GM10248 (cell line): ENCODE measurements around the gene ANKHD1.

Experiments used
- CTCF ChIA-PET: fragments of 300-600 bp; sonication (Branson Sonifier 250); formaldehyde crosslinking; extraction: SDS; loops from one replicate; lab custom pipeline; 2021; ENCODE audit warnings: antibody characterized with exemption; lab: Yijun Ruan, JAX
- POLR2A ChIA-PET: fragments of 350-650 bp; sonication (Branson Sonifier 250); formaldehyde crosslinking; extraction: SDS; loops from one replicate; lab custom pipeline; 2020; ENCODE audit warnings: antibody characterized with exemption; lab: Yijun Ruan, JAX
- DNase-seq: peaks from one replicate; pipeline ENCODE4 v3.0.0; 2012; ENCODE audit errors: extremely low spot score
- TF ChIP-seq, protein P1 (sequence below): IDR thresholded peaks from 2 replicates; pipeline ENCODE4 v1.5.1; 2012; ENCODE audit warnings: mild to moderate bottlenecking, low read depth; ENCODE audit errors: extremely low read depth, missing control alignments, control extremely low read depth

ANKHD1 gene

DNA sequence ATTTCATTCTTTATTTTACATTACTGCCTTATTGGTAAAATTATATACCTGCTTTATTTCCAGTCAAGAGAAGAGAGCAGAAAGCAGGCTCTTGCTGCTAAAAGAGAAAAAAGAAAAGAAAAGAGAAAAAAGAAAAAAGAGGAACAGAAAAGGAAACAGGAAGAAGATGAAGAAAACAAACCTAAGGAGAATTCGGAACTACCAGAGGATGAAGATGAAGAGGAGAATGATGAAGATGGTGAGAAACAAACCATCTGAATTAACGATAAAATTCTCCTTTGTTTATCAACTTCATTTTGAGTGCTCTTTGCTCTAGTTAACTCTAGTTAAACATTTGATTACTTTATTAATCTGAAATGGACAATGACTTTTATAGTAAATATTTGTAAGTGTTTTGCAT is 122.4 kb downstream of the ANKHD1 start:
- no peak for DNase-seq
- POLR2A ChIA-PET, result no interaction called here
- TF ChIP-seq, protein P1, sequence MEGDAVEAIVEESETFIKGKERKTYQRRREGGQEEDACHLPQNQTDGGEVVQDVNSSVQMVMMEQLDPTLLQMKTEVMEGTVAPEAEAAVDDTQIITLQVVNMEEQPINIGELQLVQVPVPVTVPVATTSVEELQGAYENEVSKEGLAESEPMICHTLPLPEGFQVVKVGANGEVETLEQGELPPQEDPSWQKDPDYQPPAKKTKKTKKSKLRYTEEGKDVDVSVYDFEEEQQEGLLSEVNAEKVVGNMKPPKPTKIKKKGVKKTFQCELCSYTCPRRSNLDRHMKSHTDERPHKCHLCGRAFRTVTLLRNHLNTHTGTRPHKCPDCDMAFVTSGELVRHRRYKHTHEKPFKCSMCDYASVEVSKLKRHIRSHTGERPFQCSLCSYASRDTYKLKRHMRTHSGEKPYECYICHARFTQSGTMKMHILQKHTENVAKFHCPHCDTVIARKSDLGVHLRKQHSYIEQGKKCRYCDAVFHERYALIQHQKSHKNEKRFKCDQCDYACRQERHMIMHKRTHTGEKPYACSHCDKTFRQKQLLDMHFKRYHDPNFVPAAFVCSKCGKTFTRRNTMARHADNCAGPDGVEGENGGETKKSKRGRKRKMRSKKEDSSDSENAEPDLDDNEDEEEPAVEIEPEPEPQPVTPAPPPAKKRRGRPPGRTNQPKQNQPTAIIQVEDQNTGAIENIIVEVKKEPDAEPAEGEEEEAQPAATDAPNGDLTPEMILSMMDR, result no peak
- CTCF ChIA-PET, result no interaction called here

GRCh38 chr5:140540227-140540626 is 138.6 kb downstream of the ANKHD1 start:
- POLR2A ChIA-PET, result no interaction called here
- TF ChIP-seq, protein P1, result no peak

DNA sequence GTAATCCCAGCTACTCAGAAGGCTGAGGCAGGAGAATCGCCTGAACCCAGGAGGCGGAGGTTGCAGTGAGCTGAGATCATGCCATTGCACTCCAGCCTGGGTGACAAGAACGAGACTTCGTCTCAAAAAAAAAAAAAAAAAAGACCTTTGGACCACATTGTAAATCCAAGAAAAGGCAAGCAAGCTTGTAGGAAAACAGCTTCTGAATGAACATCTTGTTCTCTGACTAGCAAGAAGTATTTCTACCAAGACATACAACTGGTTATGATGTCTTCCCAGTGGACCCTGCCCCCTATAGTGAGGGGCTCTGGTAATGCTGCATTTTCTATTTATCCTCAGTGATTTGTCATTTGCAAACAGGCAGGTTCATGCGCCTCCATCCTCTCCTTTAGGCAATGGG is 141.3 kb downstream of the ANKHD1 start:
- DNase-seq, result no peak
- ChIA-PET CTCF (no interaction called here), POLR2A (interaction anchor here (0.6 kb wide), 1 partner anchor 17 kb away, joined by 4 read pairs; no protein-coding TSS in a partner anchor)
- TF ChIP-seq, protein P1, result no peak

More at GRCh38 chr5:140540227-140540626, 138.6 kb downstream of the ANKHD1 start:
- DNase-seq, result no peak
- CTCF ChIA-PET, result interaction anchor here (1.0 to 1.6 kb wide), 6 partner anchors 8 to 63 kb away, joined by 3 to 6 read pairs (median 3); no protein-coding TSS in a partner anchor

- TF ChIP-seq, protein P1, result no peak
- ChIA-PET POLR2A (no interaction called here), CTCF (no interaction called here)
These were observed 143.4 kb downstream of the ANKHD1 start for GRCh38 chr5:140544986-140545385.

GRCh38 chr5:140545606-140546005 is 144.0 kb downstream of the ANKHD1 start:
- POLR2A ChIA-PET, result interaction anchor here (0.9 kb wide), 1 partner anchor 146 kb away, joined by 5 read pairs; the partner anchor contains the start of genes HARS1 and HARS2
- TF ChIP-seq, protein P1, result no peak
- CTCF ChIA-PET, result interaction anchor here (1.2 kb wide), 1 partner anchor 89 kb away, joined by 3 read pairs; no protein-coding TSS in a partner anchor

More at GRCh38 chr5:140544986-140545385, 143.4 kb downstream of the ANKHD1 start:
- no peak for DNase-seq

DNA sequence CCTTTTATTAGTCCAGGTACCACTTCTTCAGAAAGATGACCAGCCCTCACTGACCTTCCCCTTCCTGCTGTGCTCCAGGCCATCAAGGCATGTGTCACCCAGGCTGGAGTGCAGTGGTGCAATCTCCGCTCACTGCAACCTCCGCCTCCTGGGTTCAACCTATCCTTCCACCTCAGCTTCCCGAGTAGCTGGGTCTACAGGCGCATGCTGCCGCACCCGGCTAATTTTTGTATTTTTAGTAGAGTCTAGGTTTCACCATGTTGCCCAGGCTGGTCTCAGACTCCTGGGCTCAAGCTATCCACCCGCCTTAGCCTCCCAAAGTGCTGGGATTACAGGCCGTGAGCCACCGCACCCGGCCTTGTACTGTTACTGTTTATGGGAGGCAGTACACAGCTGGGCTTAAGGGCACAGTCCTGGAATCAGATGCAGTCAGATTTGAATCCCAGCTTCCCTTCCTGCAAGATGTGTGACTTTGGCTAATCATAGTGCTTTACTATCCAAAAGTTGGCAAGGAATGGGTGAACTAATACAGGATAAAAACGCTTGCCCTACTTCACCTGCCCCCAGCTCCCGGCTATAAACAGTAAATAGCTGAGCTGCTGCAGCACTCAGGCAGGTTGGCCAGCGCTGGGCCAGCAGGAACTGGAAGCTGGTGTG is 145.3 kb downstream of the ANKHD1 start:
- ChIA-PET CTCF (interaction anchor here (0.8 to 2.5 kb wide), 13 partner anchors 9 to 183 kb away, joined by 3 to 15 read pairs (median 6); partner anchors contain the start of genes ANKHD1, SRA1 and TMCO6), POLR2A (interaction anchor here (0.5 to 3.2 kb wide), 5 partner anchors 11 to 1087 kb away, joined by 3 to 22 read pairs (median 4); partner anchors contain the start of genes APBB3, SLC35A4 and SRA1)
- no peak for DNase-seq
- TF ChIP-seq, protein P1, result no peak

More at GRCh38 chr5:140545606-140546005, 144.0 kb downstream of the ANKHD1 start:
- no peak for DNase-seq
